BE2C (cell line): ENCODE data around the gene PTPRD.

Experiments used
- DNase-seq: peaks from one replicate; pipeline ENCODE4 v3.0.0-alpha.2; 2020
- H3K27me3 ChIP-seq: fragments of 250-450 bp; sonication (Bioruptor Pico); 2 replicates; pipeline ENCODE4 v1.5.1; 2020; ENCODE audit warnings: mild to moderate bottlenecking
- H3K36me3 ChIP-seq: fragments of 250-450 bp; sonication (Bioruptor Pico); 2 replicates; pipeline ENCODE4 v1.5.1; 2020; ENCODE audit warnings: mild to moderate bottlenecking
- H3K4me1 ChIP-seq: fragments of 250-450 bp; sonication (Bioruptor Pico); 2 replicates; pipeline ENCODE4 v1.5.1; 2020
- H3K4me3 ChIP-seq: 2 replicates; pipeline ENCODE4 v1.5.1; 2011; ENCODE audit warnings: low read depth, low read length
- H3K9me3 ChIP-seq: fragments of 250-450 bp; sonication (Bioruptor Pico); 2 replicates; pipeline ENCODE4 v1.5.1; 2020
- CTCF ChIP-seq: IDR thresholded peaks from 2 replicates; pipeline ENCODE4 v1.5.1; 2012; ENCODE audit warnings: mild to moderate bottlenecking, low read depth, low read length

Gene PTPRD

GRCh38 chr9:8799206-8799605, 1813.6 kb downstream of the PTPRD start:
- no peak for DNase-seq
- Histone ChIP-seq H3K36me3 (no peaks in the 10 kb centered on the region), H3K4me1 (no peaks in the 10 kb centered on the region), H3K9me3 (no peaks in the 10 kb centered on the region), H3K4me3 (no peak overlapping the region), H3K27me3 (no peaks in the 10 kb centered on the region)
- TF ChIP-seq CTCF = no peak

- TF ChIP-seq CTCF = no peak
- Histone ChIP-seq H3K4me1 (no peaks in the 10 kb centered on the region), H3K9me3 (no peaks in the 10 kb centered on the region), H3K4me3 (no peak overlapping the region), H3K36me3 (no peaks in the 10 kb centered on the region), H3K27me3 (no peaks in the 10 kb centered on the region)
- no peak for DNase-seq
These were observed 1828.0 kb downstream of the PTPRD start for GRCh38 chr9:8784838-8785237.

GRCh38 chr9:8783941-8784340, 1828.9 kb downstream of the PTPRD start:
- TF ChIP-seq CTCF = no peak
- DNase-seq = no peak
- no peaks in the 10 kb centered on the region for H3K36me3 ChIP-seq
- no peaks in the 10 kb centered on the region for H3K27me3 ChIP-seq
- H3K9me3 ChIP-seq = no peaks in the 10 kb centered on the region
- H3K4me3 ChIP-seq = no peak overlapping the region
- H3K4me1 ChIP-seq = no peaks in the 10 kb centered on the region

- H3K4me1 ChIP-seq = no peaks in the 10 kb centered on the region
- no peaks in the 10 kb centered on the region for H3K36me3 ChIP-seq
- no peak for DNase-seq
- H3K27me3 ChIP-seq = no peaks in the 10 kb centered on the region
- no peak overlapping the region for H3K4me3 ChIP-seq
- TF ChIP-seq CTCF = no peak
- H3K9me3 ChIP-seq = no peaks in the 10 kb centered on the region
These were observed 1830.6 kb downstream of the PTPRD start for GRCh38 chr9:8782237-8782636.

- H3K9me3 ChIP-seq = no peaks in the 10 kb centered on the region
- no peak for TF ChIP-seq CTCF
- H3K36me3 ChIP-seq = no peaks in the 10 kb centered on the region
- H3K4me1 ChIP-seq = no peaks in the 10 kb centered on the region
- H3K27me3 ChIP-seq = no peaks in the 10 kb centered on the region
- H3K4me3 ChIP-seq = no peak overlapping the region
- no peak for DNase-seq
These were observed 1831.3 kb downstream of the PTPRD start for GRCh38 chr9:8781458-8781857.

GRCh38 chr9:8780386-8780785, 1832.4 kb downstream of the PTPRD start:
- no peaks in the 10 kb centered on the region for H3K27me3 ChIP-seq
- no peaks in the 10 kb centered on the region for H3K36me3 ChIP-seq
- DNase-seq = no peak
- TF ChIP-seq CTCF = no peak
- H3K9me3 ChIP-seq = no peaks in the 10 kb centered on the region
- H3K4me3 ChIP-seq = no peak overlapping the region
- H3K4me1 ChIP-seq = no peaks in the 10 kb centered on the region
